GM13976 (cell line): ENCODE data around the gene MAP4K2.

Source experiments
- DNase-seq: peaks from one replicate; pipeline ENCODE4 v3.0.0; 2012; ENCODE audit warnings: low spot score
- in situ Hi-C: fragments of 300-500 bp; cut with MboI; formaldehyde crosslinking; loops from one replicate; pipeline ENCODE4 v1.12.0; 2022; ENCODE audit warnings: low sequenced_read_pairs, mixed read lengths, inconsistent platforms; ENCODE audit not compliant: unreplicated experiment
- TF ChIP-seq, protein P1 (sequence below): IDR thresholded peaks from 2 replicates; pipeline ENCODE4 v1.5.1; 2012; ENCODE audit warnings: borderline replicate concordance, mild to moderate bottlenecking; ENCODE audit not compliant: insufficient read depth; ENCODE audit errors: extremely low read depth, missing control alignments, control extremely low read depth

The MAP4K2 gene

DNA sequence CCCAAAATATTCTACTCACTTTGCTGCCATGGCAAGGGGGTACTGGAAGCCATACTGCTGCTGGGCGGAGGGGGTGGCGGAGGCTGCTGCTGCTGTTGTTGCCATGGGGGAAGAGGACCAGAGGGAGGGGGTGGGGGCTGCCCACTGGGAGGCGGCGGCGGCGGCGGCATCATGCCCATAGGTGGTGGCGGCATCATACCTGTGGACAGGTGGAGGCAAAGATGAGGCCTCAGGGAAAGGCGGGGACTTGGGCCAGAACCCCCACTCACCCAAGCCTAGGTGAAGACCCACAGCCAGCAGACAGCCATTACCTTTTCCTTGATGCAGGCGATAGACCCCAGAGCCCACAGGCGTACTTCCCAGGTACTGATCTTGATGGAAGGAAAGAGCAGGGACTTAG lies 36.1 kb downstream of the MAP4K2 start:
- DNase-seq, result peak; percentile 6
- TF ChIP-seq, protein P1, sequence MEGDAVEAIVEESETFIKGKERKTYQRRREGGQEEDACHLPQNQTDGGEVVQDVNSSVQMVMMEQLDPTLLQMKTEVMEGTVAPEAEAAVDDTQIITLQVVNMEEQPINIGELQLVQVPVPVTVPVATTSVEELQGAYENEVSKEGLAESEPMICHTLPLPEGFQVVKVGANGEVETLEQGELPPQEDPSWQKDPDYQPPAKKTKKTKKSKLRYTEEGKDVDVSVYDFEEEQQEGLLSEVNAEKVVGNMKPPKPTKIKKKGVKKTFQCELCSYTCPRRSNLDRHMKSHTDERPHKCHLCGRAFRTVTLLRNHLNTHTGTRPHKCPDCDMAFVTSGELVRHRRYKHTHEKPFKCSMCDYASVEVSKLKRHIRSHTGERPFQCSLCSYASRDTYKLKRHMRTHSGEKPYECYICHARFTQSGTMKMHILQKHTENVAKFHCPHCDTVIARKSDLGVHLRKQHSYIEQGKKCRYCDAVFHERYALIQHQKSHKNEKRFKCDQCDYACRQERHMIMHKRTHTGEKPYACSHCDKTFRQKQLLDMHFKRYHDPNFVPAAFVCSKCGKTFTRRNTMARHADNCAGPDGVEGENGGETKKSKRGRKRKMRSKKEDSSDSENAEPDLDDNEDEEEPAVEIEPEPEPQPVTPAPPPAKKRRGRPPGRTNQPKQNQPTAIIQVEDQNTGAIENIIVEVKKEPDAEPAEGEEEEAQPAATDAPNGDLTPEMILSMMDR, result no peak
- in situ Hi-C loops, result no loop called here

DNA sequence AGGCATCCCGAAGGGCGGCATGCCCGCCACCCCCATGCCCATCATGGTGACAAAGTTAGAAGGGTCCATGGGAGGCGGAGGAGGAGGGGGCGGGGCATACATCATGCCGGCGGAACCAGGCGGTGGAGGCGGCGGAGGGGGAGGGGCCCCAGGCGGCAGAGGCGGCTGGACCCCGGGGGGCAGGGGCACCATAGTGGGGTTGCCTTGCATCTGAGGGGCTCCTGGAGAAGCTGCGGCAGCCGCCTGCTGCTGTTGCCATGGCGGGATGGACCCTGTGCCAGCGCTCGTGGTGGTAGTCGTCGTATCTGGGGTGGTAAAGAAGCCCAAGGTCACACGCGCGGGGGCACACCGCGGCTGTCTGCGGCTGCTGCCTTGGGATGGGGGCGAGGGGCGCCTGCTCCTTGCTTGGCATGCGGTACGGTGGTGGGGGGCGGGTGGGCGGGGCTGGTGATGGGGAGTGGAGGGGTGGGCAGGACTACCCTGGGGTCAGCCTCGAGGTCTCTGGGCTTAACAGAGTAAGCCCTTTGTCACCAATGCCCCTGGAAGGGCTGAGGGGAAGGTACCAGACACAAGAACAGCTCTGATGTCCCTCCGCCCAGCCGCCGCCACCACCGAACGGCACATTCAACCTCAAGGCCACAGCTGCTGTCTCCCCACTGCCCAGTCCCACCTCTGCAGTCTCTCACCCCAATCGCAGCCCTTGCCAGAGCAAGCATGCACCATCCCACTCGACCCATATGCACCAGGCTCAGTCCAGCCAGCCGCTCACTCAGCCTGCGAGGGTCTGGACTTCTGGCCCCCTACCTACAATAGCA lies 37.0 kb downstream of the MAP4K2 start:
- TF ChIP-seq, protein P1, result no peak
- in situ Hi-C loops, result no loop called here
- peak; percentile 15 for DNase-seq

DNA sequence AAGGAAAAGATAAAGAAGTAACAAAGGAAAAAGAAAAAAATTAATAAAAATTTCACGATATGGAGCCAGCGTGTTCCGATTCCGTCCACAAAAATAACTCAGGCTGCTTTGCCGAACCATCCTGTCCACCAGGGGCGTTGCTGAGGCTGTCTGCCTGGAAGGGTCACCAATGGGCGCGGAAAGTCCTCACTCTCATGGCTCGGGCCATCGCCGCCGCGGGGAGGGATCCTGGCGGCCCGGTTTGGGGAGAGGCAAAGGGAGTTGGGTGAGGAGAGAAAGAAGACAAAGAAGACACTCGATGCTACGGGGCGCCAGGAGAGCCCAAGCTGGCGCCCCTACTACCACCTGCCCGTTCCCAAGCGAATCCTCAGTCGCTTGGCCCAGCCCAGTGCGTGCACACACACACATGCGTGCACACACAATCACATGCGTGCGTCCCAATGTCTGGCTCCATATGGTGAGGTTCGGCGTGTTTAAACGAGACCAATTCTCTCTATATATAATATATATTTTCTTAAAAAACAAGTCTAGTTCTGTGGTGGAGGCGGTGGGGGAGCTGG lies 37.6 kb downstream of the MAP4K2 start:
- in situ Hi-C loops, result no loop called here
- peak; percentile 7 for DNase-seq
- TF ChIP-seq, protein P1, result no peak

DNA sequence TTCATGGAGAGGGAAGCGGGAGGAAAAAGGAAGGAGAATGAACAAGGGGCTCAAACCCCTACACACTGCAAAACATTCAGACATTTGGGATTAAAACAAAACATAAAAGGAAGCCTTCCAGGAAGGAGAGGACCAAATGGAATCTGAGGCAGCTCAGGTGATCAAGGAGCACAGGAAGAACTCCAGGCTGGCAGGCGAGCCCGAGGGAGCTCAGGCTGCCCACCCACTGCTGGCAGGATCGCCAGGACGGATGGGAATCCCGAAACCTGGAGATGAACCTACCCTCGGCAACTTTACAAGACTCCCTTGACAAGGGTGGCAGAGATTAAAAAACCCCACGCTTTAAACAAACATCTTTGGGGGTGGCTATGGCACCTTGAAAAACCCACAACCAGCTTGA lies 38.3 kb downstream of the MAP4K2 start:
- DNase-seq, result peak; percentile 4
- in situ Hi-C loops, result no loop called here
- TF ChIP-seq, protein P1, result no peak

DNA sequence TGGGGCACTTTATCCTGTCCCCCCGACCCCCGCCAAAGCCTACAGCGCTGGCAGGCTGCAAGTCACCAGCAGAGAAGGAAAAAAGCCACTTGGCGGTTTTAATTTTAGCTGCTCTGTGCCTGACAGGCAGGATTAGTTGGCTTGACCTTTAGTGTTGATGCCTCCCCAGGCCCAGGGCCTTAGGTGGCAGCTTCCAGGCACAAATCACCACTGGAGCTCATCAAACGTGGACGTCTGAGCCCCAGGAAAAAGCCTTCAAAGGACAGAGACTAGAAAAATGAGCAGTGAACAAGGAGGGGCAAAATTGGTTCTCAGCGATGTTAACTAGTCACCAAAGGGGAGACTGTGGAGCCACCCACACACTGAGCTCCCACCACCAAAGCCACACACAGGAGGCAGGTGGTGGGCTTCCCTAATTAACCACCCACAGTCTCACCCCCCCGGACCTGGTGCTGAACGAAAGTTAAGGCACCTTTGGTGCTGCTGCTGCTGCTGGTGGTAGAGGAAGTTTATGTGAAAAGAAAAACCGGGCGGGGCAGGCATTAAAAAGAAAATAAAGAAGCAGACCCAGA lies 38.9 kb downstream of the MAP4K2 start:
- in situ Hi-C loops, result no loop called here
- TF ChIP-seq, protein P1, result no peak
- peak; percentile 25 for DNase-seq

DNA sequence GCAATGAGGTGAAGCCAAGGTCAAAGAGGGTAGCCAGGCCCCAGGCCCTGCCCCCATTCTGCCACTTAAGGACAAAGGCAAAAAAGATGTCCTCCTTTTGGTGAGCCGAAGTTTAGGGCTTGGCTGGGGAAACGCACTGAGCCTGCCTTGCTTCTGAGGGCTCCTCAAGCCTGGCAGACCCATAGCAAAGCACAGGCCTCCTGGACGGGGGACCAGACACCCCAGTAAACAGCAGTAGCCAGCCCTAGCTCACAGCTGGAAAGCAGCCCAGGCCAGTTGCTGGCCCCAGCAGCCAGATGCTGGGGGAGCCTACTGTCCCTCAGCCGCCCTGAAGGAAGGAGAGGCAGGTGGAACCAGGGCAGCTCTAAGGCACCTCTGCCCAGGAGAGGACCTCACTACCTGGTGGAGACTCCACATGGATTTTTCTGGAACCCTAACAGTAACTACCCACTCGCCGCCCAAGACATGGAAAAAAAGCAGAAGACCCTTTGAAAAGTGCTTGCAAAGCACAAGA lies 39.4 kb downstream of the MAP4K2 start:
- in situ Hi-C loops, result no loop called here
- TF ChIP-seq, protein P1, result no peak
- peak; percentile 22 for DNase-seq
